Common myeloid progenitor, CD34-positive (primary cell): ENCODE measurements around the gene SH3GL2.

Experiments
- CTCF ChIA-PET: fragments of 350-600 bp; sonication (Branson Sonifier 250); formaldehyde crosslinking; loops from one replicate; lab custom pipeline; 2021; ENCODE audit warnings: antibody characterized with exemption; lab: Charles Lee
- POLR2A ChIA-PET: fragments of 350-600 bp; sonication (Branson Sonifier 250); formaldehyde crosslinking; loops from one replicate; lab custom pipeline; 2021; ENCODE audit warnings: antibody characterized with exemption; lab: Charles Lee
- DNase-seq, 3 donors: peaks; one replicate each; pipeline versions ENCODE4 v3.0.0 to v3.0.0-alpha.2; 2013
- H3K27ac ChIP-seq, 2 experiments: 1 replicate in 1 of 2; 2 replicates in 1 of 2; pipeline ENCODE4 v1.7.0; 2013; ENCODE audit warnings: inconsistent platforms in 2 of 2, low read length in 2 of 2, mild to moderate bottlenecking in 2 of 2, low read depth in 1 of 2, moderate library complexity in 1 of 2; ENCODE audit not compliant: severe bottlenecking in 2 of 2, insufficient read depth in 1 of 2, poor library complexity in 1 of 2
- H3K27me3 ChIP-seq, 5 experiments: replicated peaks in 2 of 5; 1 replicate in 3 of 5; 2 replicates in 2 of 5; pipeline versions ENCODE4 v1.6.1 to v1.7.0; 2013; ENCODE audit warnings: low read length in 4 of 5, mild to moderate bottlenecking in 2 of 5, moderate library complexity in 2 of 5, inconsistent platforms in 1 of 5; ENCODE audit not compliant: insufficient read depth in 5 of 5, control insufficient read depth in 4 of 5
- H3K36me3 ChIP-seq, 4 experiments: 1 replicate in 2 of 4; 2 replicates in 2 of 4; pipeline versions ENCODE4 v1.6.1 to v1.7.0; 2013; ENCODE audit warnings: low read length in 3 of 4, control low read depth in 1 of 4, mild to moderate bottlenecking in 1 of 4; ENCODE audit not compliant: control insufficient read depth in 4 of 4, insufficient read depth in 4 of 4
- H3K4me1 ChIP-seq, 4 experiments: 1 replicate in 3 of 4; 2 replicates in 1 of 4; pipeline versions ENCODE4 v1.6.1 to v1.7.1; 2013; ENCODE audit warnings: low read length in 3 of 4, mild to moderate bottlenecking in 3 of 4, control low read depth in 1 of 4, inconsistent platforms in 1 of 4, moderate library complexity in 1 of 4; ENCODE audit not compliant: control insufficient read depth in 4 of 4, insufficient read depth in 4 of 4; ENCODE audit errors: control extremely low read depth in 1 of 4
- H3K4me3 ChIP-seq, 7 experiments: 1 replicate in 4 of 7; 2 replicates in 3 of 7; pipeline versions ENCODE4 v1.5.1 to v1.7.0; 2013; ENCODE audit warnings: mild to moderate bottlenecking in 7 of 7, low read length in 6 of 7, moderate library complexity in 6 of 7, inconsistent platforms in 2 of 7, low read depth in 2 of 7, control low read depth in 1 of 7; ENCODE audit not compliant: insufficient read depth in 4 of 7, control insufficient read depth in 1 of 7; ENCODE audit errors: extremely low read depth in 1 of 7
- H3K9me3 ChIP-seq, 5 experiments: 1 replicate in 4 of 5; 2 replicates in 1 of 5; pipeline versions ENCODE4 v1.6.1 to v1.7.1; 2013; ENCODE audit warnings: low read length in 4 of 5, mild to moderate bottlenecking in 2 of 5, inconsistent platforms in 1 of 5, low read depth in 1 of 5, moderate library complexity in 1 of 5; ENCODE audit not compliant: control insufficient read depth in 4 of 5, insufficient read depth in 2 of 5; ENCODE audit errors: control extremely low read depth in 1 of 5
- WGBS: methylation state at CpG from one replicate; pipeline ENCODE4 v1.1.5; 2013; ENCODE audit not compliant: insufficient coverage; 5-methylcytosine and 5-hydroxymethylcytosine counted together

SH3GL2 gene

DNA sequence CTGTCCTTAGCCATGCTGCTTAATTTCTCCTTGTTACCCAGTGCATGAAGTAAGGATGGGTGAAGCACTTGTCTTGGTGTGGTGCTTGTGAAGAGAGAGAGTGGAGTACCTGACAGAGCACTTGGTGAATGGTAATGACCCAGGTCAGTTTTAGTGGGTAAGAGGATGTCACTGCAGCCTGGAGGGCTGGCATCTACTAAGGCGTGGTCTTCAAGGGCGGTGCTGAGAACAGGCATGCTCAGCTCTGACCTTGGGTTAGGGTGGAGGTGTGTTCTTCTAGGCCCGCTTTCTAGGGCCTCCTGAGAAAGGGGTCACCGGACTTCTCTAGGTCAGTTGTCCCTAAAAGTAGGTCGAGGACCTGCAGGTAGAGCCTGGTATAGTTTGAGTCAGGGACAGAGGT lies 25.7 kb downstream of the SH3GL2 start:
- WGBS: 94% methylated on average over 5 of the region's 5 CpGs
- peaks cover 0 to 3% (median 0%) of the 10 kb centered on the region in 5 experiments for H3K27me3 ChIP-seq
- H3K4me1 ChIP-seq: no peaks in the 10 kb centered on the region
- H3K9me3 ChIP-seq: no peaks in the 10 kb centered on the region
- no peak overlapping the region for H3K4me3 ChIP-seq
- POLR2A ChIA-PET: no interaction called here
- no peaks in the 10 kb centered on the region for H3K36me3 ChIP-seq
- no peak overlapping the region for H3K27ac ChIP-seq
- CTCF ChIA-PET: no interaction called here
- no peak for DNase-seq

DNA sequence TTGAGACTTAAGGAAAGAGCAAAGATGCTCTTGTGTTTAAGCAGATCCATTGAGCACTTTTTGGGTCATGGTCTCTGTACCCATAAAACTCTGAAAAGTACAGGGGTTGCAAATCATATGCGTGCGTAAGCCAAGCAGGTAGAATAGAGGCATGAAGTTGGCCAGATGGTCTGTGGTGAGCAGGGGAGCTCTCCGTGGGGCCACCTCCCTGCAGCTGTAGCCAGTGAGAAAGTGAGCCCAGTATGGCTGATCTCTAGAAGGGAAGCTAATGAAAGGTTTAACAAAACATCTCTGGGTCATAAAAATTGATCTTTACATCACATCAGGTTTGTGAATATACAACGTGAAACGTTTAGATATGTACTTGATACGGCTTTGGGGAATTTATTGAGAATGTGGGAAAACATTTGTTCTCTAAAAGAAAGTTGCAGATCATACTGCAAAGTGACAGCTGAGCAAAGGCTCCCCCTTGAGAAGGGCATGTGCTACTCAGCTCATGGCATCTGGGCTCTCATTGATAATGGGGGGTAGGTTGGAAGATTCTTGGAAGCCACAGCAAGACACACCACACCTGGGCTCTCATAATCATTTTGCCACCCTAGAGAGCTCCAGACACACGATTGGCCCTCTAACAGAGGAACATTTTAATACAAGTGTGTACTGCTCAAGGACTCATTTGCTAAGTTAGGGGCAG lies 30.6 kb downstream of the SH3GL2 start:
- no peaks in the 10 kb centered on the region for H3K9me3 ChIP-seq
- WGBS: 94% methylated on average over 5 of the region's 7 CpGs
- H3K27ac ChIP-seq: no peak overlapping the region
- no peak for DNase-seq
- H3K36me3 ChIP-seq: no peaks in the 10 kb centered on the region
- CTCF ChIA-PET: interaction anchor here (1.2 kb wide), 1 partner anchor 9 kb away, joined by 3 read pairs; no protein-coding TSS in a partner anchor
- H3K4me3 ChIP-seq: no peak overlapping the region
- POLR2A ChIA-PET: no interaction called here
- H3K4me1 ChIP-seq: no peaks in the 10 kb centered on the region
- H3K27me3 ChIP-seq: peaks cover 0 to 3% (median 2%) of the 10 kb centered on the region in 5 experiments

DNA sequence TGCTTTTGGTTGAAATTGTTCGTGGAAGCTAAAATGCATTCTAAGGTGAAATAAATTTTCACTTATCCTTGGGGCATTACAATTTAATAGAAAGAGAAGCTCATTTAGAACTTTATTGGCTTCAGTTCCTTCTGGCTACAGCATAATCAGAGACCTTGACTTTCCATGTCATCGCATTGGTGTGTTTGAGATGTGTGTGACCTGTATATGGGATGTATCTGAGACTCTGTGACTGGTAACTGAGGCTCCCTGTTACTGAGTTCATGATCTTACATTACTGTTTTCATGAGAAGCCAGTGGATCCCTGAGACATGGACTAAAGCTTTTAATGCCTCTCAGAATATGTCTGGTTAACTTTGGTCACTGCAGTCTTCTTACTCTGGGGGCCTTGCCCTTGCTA lies 32.5 kb downstream of the SH3GL2 start:
- Histone ChIP-seq H3K9me3 (no peaks in the 10 kb centered on the region), H3K36me3 (no peaks in the 10 kb centered on the region), H3K4me1 (no peaks in the 10 kb centered on the region), H3K27ac (no peak overlapping the region), H3K27me3 (peaks cover 0 to 3% (median 2%) of the 10 kb centered on the region in 5 experiments), H3K4me3 (no peak overlapping the region)
- CTCF ChIA-PET: no interaction called here
- POLR2A ChIA-PET: no interaction called here
- 100% methylated on average over 2 of the region's 2 CpGs for WGBS
- no peak for DNase-seq

DNA sequence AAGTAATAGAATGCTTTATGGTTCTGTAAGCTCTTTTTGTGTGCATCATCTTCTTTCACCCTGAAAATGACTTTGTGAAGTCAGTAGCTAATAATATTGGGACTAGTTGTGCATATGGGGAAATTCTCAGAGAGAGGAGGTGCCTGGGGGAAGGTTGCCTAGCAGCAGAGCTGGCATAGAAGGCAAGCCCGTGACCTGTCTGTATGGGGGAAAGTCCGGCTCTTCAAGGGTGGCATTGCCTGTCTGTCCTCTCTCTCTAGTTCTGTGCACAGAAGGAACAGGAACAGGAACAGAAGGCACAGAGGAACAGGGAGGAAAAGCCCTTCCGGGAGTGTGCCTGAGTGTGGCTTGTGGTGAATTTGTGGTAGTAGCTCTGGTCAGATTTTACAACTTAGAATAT lies 33.1 kb downstream of the SH3GL2 start:
- no peak for DNase-seq
- no peak overlapping the region for H3K4me3 ChIP-seq
- no peaks in the 10 kb centered on the region for H3K36me3 ChIP-seq
- H3K27ac ChIP-seq: no peak overlapping the region
- H3K27me3 ChIP-seq: peaks cover 0 to 3% (median 2%) of the 10 kb centered on the region in 5 experiments
- 83% methylated on average over 2 of the region's 3 CpGs for WGBS
- POLR2A ChIA-PET: no interaction called here
- CTCF ChIA-PET: no interaction called here
- H3K4me1 ChIP-seq: no peaks in the 10 kb centered on the region
- H3K9me3 ChIP-seq: no peaks in the 10 kb centered on the region

DNA sequence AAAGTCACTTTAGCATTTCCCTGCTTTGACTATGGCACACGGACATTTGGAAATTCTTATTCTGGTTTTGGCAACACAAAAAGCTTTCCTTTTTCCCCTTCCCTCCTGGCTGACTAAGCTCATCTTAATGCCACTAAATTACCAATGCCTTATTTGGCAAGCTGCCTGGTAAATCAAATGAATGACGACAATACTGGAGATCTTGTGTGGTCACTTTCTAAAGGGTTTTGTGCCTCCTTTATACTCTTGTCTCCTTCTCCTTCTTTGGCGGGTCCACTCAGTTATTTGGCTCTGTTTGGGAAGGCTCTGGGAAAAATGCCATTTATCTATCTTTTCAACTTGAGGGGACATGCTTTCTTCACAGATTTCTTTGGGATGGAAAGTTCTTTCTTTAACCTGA lies 34.9 kb downstream of the SH3GL2 start:
- Histone ChIP-seq H3K36me3 (no peaks in the 10 kb centered on the region), H3K9me3 (no peaks in the 10 kb centered on the region), H3K4me3 (no peak overlapping the region), H3K27ac (no peak overlapping the region), H3K4me1 (no peaks in the 10 kb centered on the region), H3K27me3 (peaks cover 0 to 5% (median 2%) of the 10 kb centered on the region in 5 experiments)
- no peak for DNase-seq
- 88% methylated on average over 2 of the region's 3 CpGs for WGBS
- CTCF ChIA-PET: no interaction called here
- POLR2A ChIA-PET: no interaction called here

DNA sequence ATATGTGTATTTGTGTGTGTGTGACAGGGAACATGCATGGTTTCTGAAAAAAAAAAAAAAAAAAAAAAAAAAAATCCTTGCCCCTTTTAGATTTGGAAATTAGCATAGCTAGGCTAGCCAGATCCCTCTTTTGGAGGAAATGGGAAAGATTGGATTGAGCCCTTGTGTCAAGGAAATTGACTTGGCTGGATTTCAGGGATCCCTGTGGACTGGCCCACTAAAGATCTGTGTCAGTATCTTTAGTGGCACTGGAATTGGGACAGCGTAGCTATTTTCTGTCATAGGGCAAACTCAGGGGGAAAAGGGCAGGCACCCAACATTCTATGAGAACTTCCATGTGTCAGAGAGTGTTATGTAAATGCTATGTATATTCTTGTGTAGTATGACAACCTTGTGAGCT lies 35.4 kb downstream of the SH3GL2 start:
- no CpG with 5 or more reads among the region's 1 CpG for WGBS
- Histone ChIP-seq H3K9me3 (no peaks in the 10 kb centered on the region), H3K36me3 (no peaks in the 10 kb centered on the region), H3K27ac (no peak overlapping the region), H3K4me3 (no peak overlapping the region), H3K4me1 (no peaks in the 10 kb centered on the region), H3K27me3 (peaks cover 0 to 5% (median 2%) of the 10 kb centered on the region in 5 experiments)
- POLR2A ChIA-PET: interaction anchor here (0.7 kb wide), 1 partner anchor 1302 kb away, joined by 4 read pairs; no protein-coding TSS in a partner anchor
- DNase-seq: no peak
- CTCF ChIA-PET: no interaction called here

DNA sequence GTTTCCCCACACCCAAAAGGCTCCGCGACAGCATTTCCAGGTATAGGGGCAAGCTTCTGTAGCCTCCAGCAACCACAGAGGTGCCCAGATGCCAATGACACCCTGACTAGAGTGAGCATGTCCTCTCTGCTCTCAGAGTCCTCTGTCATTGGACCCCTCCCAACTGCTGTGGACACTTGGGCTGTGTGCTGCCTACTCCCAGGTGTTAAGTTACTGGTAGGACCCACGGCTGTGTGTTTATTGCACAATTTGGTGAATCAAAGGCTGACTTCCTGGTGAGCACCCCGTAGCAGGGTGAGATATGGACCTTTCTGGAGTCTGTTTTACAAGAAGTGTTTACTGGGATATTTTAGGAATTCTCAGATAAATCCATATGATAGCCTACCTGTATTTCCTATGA lies 36.0 kb downstream of the SH3GL2 start:
- Histone ChIP-seq H3K27me3 (peaks cover 0 to 3% (median 2%) of the 10 kb centered on the region in 5 experiments), H3K4me1 (no peaks in the 10 kb centered on the region), H3K9me3 (no peaks in the 10 kb centered on the region), H3K27ac (no peak overlapping the region), H3K4me3 (no peak overlapping the region), H3K36me3 (no peaks in the 10 kb centered on the region)
- CTCF ChIA-PET: no interaction called here
- 62% methylated on average over 3 of the region's 4 CpGs for WGBS
- POLR2A ChIA-PET: no interaction called here
- no peak for DNase-seq
